Choroid plexus epithelial cell (primary cell): ENCODE results near the gene CHAMP1.

Experiments used
- DNase-seq: peaks from one replicate; pipeline ENCODE4 v3.0.0-alpha.2; 2010; ENCODE audit warnings: low read depth
- H3K4me3 ChIP-seq: 2 replicates; pipeline ENCODE4 v1.5.1; 2011; ENCODE audit warnings: low read depth, mild to moderate bottlenecking, control low read depth, low read length, moderate library complexity
- CTCF ChIP-seq: conservative IDR thresholded peaks from 2 replicates; pipeline ENCODE4 v1.5.1; 2011; ENCODE audit warnings: low read depth, mild to moderate bottlenecking, control low read depth, inconsistent platforms, low read length, moderate library complexity

CHAMP1 gene

GRCh38 chr13:114310956-114311355, 3.3 kb upstream of the CHAMP1 start:
- TF ChIP-seq CTCF = no peak
- DNase-seq = peak; percentile 27
- no peak overlapping the region for H3K4me3 ChIP-seq

- no peak for TF ChIP-seq CTCF
These were observed 2.9 kb upstream of the CHAMP1 start for GRCh38 chr13:114311387-114311786.

GRCh38 chr13:114311908-114312307, 2.4 kb upstream of the CHAMP1 start:
- TF ChIP-seq CTCF = no peak
- no peak overlapping the region for H3K4me3 ChIP-seq
- DNase-seq = no peak

More at GRCh38 chr13:114311387-114311786, 2.9 kb upstream of the CHAMP1 start:
- H3K4me3 ChIP-seq = no peak overlapping the region
- no peak for DNase-seq

GRCh38 chr13:114313061-114313860, 1.0 kb upstream of the CHAMP1 start:
- no peak for DNase-seq
- no peak for TF ChIP-seq CTCF
- H3K4me3 ChIP-seq = peak overlapping the region; percentile 76

- DNase-seq = no peak
- TF ChIP-seq CTCF = no peak
- peak overlapping the region; percentile 76 for H3K4me3 ChIP-seq
These were observed 927 bp downstream of the CHAMP1 start for GRCh38 chr13:114315074-114315785.

- no peak overlapping the region for H3K4me3 ChIP-seq
- DNase-seq = no peak
- no peak for TF ChIP-seq CTCF
These were observed 4.3 kb downstream of the CHAMP1 start for GRCh38 chr13:114318624-114319023.
